Fibroblast of villous mesenchyme (primary cell): ENCODE data around the gene TPM2. TPM values are rescaled to one million over a fixed set of nuclear protein-coding genes. Genes with fewer than 3 reads are reported as not detected.
A peak's percentile ranks its signal among the peaks of the same experiment; 100 is the strongest.

Source experiments
- DNase-seq: peaks from one replicate; pipeline ENCODE4 v3.0.0-alpha.2; 2010; ENCODE audit warnings: low read depth
- H3K4me3 ChIP-seq: 2 replicates; pipeline ENCODE4 v1.5.1; 2011; ENCODE audit warnings: low read depth, mild to moderate bottlenecking, low read length
- CTCF ChIP-seq: IDR thresholded peaks from 2 replicates; pipeline ENCODE4 v1.5.1; 2012; ENCODE audit warnings: low read depth, mild to moderate bottlenecking, low read length; ENCODE audit not compliant: insufficient read depth
- total RNA-seq: library from RNA; depleted of rRNA; stranded (reverse); fragments of >200 nt; gene quantifications from 2 replicates; pipeline ENCODE4 v1.2.3, GENCODE V29; 2012

TPM2 gene
- total RNA-seq, 1 donor = 1,893 TPM

- DNase-seq = peak; percentile 84
- H3K4me3 ChIP-seq = peak overlapping the region; percentile 92
- TF ChIP-seq CTCF = no peak
Measured at GRCh38 chr9:35690614-35691333, 1.0 kb upstream of the TPM2 start.

- no peak for TF ChIP-seq CTCF
- H3K4me3 ChIP-seq = peak overlapping the region; percentile 92
- DNase-seq = no peak
Measured at GRCh38 chr9:35690294-35690613, 529 bp upstream of the TPM2 start.

- DNase-seq = peak; percentile 65
- H3K4me3 ChIP-seq = peak overlapping the region; percentile 92
- no peak for TF ChIP-seq CTCF
Measured at GRCh38 chr9:35688558-35689541, 875 bp downstream of the TPM2 start.

GRCh38 chr9:35687972-35688557, 1.7 kb downstream of the TPM2 start:
- H3K4me3 ChIP-seq = peak overlapping the region; percentile 92
- no peak for DNase-seq
- no peak for TF ChIP-seq CTCF

- no peak for TF ChIP-seq CTCF
- H3K4me3 ChIP-seq = peak overlapping the region; percentile 92
- DNase-seq = no peak
Measured at GRCh38 chr9:35687306-35687705, 2.4 kb downstream of the TPM2 start.

- peak; percentile 37 for DNase-seq
- peak overlapping the region; percentile 92 for H3K4me3 ChIP-seq
Measured at GRCh38 chr9:35686222-35687203, 3.2 kb downstream of the TPM2 start.

More at GRCh38 chr9:35686222-35687203, 3.2 kb downstream of the TPM2 start:
- no peak for TF ChIP-seq CTCF
